GM18499 (cell line): ENCODE measurements around the gene LEMD1.
"Not testable (repeated sequence)": the region's sequence is repeated elsewhere in the genome, so short reads cannot be mapped to it uniquely, and the experiment has no call there.

ENCODE experiments used
- ATAC-seq: cut with Tn5 transposase; IDR thresholded peaks from one replicate; pipeline ENCODE4 v1.9.1; 2021; ENCODE audit warnings: moderate number of reproducible peaks; ENCODE audit not compliant: insufficient read depth, unreplicated experiment

LEMD1 gene

DNA sequence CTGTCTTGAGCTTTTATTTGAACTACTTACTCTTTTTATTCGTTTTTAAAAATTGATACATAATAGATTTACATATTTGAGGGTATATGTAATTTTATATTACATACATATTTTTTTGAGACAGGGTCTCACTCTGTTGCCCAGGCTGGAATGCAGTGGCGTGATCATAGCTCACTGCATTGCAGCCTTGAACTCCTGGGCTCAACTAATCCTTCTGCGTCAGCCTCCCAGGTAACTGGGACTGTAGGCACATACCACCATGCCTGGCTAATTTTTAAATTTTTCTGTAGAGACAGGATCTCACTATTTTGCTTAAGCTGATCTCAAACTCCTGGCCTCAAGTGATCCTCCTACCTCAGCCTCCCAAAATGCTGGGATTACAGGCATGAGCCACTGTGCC lies 38.9 kb downstream of the LEMD1 start:
- ATAC-seq: not testable (repeated sequence)

DNA sequence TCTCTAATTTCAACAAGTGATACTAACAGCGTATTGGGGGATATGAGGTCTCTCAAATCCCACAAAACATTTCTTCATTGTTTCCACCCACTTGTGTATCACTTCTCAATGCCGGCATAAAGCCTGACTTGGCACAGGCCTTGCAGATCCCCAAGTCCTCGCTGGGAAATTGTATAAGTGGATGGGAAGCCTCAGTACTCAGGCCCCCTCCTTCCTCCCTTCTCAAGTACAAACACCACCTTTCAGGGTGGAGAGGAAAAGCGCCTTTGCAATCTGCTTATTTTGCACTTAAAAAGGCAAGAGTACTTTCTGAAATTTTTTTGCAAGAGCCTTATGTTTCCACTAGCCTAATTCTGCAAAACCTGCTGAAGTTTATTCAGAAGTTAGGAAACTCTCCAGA lies 39.3 kb downstream of the LEMD1 start:
- ATAC-seq: no peak

DNA sequence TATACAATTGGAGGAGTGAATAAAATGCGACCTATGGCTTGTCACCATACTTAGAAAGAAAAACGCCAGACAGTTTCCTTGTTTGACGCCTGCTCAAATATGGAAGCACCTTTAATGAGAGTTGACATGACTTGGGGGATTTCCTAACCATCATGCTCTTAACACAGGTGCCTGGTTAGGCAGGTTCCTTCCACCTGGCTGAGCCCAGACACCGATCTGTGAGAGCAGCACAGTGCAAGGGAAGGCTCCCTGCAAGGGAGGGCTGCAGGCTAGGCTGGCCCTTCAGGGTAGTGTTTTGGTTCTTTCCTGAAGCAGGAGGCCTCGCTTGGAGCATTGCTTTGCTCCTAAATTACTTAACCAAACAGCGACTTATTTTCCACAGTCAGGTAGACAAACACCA lies 40.6 kb downstream of the LEMD1 start:
- ATAC-seq: no peak

DNA sequence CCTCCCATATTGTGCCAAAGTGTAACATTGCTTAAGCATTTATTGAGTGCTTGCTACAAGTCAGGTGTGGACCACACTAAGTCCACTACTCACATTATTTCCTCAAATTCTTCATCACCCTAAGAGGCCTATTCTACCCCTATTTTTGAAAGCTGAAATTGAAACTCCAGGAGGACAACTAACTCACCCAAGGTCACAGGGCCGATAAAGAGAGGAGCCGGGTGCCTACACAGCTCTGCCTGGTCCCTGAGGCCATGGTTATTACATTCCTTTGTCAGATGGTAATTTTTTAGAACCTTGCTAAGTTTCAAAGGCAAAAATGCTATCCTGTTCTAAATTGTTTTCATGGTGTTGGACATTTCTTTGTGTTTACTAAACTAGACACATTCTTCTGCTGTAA lies 41.0 kb downstream of the LEMD1 start:
- no peak for ATAC-seq

DNA sequence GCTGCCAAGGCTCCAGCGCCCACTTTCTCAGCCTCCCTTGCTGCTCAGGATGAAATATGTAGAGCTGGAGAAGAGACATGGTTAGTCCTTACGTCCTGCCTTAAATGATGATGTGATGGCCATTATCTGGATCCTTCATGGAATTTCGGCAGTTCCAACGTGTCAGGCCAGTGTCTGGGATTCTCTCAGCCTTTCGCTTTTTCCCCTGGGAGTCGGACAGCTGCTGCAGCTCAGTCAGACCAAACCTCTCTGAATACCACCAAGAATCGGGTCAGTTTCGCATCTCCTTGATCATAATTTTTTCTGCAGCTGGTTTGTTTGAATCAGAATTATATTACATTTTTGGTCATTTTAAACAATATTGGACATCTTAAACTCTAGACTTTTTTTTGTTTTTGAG lies 42.8 kb downstream of the LEMD1 start:
- no peak for ATAC-seq

DNA sequence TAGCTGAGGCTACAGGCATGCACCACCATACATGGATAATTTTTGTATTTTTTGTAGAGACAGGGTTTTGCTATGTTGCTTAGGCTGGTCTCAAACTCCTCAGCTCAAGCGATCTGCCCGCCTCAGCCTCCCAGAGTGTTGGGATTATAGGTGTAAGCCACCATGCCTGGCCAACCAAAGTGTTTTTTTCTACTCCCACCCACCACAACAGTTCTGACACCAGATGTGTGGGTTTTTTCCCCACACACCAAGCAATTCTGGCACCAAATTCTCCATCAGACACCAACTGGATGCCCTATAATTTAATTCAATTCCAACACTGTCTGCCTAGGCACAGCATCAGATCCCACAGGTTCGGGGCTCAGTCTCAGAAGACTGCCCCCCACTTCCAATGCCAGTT lies 44.5 kb downstream of the LEMD1 start:
- ATAC-seq: no peak

DNA sequence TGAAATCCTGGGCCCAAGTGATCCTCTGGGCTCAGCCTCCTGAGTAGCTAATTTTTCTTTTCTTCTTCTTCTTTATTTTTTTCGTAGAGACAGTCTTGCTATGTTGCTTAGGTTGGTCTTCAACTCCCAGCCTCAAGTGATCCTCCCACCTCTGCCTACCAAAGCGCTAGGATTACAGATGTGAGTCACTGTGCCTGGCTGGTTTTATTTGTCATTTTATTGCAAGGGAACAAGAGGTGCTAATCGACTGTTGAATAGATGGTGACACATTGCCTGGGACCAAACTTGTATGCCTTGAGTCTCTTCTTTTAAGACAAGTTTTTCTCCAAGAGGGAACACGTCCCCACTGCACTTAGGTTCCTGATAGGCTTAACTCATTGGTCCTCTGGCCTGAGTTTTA lies 45.1 kb downstream of the LEMD1 start:
- no peak for ATAC-seq

DNA sequence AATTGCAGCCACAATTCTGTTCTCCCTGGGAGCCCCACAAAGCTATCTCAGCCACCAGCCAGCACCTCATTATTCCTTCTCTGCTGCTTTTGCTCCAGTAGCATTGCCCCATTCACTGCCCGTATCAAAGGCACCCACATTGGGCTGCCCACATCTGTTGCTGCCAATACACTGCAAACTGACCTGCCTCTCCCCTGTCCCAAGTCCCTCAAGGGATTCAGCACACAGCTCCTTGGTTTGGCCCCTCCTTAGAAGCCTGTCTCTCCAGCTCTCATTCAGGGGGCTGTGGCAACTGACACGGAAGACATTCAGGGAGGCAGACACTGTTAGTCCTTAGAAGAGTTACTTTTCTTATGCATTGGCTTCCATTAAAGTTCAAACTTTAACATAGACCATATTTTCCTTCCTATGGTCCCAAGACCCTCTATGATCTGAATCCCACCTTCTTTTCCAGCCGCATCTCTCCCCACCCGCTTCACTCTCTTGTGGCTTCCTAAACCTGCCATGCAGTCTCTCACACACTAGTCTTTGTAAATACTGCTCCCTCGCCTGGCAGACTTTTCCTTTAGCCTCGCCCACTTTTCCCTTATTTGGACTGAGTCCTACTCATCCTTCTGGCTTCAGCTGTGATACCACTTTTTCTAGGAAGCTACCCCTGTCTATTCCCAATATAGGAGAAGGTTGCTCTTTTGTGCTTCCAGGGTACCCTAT lies 45.9 kb downstream of the LEMD1 start:
- no peak for ATAC-seq

DNA sequence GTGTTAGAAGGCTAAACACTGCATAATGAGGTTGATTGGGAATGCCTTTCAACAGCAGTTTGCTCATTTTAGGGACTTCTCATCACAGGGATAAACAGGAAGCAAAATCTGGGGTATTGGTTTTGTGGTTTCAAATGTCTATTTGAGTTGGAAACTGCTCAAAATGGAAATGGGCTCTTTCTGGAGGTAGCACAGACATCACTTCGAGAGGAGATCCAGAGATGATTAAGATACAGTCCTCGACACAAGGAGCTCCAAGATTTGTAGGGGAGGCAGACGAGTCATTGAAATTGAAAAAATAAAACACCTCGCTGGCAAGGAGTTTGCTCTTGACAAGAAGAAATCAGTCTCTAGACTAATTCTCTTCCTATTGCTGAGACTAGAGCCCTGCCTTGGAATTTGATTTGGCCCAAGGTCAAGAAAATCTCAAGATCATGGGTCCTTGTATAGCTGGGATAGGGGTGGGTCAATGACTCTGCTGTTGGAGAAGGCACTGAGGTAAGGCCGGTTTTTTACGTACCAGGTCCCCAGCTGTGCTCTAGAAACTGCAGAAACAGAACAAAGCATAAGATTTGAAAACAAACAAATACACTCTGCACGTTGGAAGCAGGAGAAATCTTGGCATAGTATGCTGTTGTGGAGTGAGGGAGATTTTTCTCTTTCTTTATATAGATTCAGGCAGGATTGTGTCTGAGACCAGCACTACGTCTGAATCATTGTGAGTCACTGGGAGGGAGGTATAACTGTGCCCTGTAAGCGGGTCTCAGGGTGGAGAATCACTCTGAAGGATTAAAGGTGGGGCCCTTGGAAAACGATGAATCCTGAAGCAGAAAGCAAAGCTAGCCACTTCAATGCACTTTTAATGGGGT lies 47.4 kb downstream of the LEMD1 start:
- no peak for ATAC-seq

DNA sequence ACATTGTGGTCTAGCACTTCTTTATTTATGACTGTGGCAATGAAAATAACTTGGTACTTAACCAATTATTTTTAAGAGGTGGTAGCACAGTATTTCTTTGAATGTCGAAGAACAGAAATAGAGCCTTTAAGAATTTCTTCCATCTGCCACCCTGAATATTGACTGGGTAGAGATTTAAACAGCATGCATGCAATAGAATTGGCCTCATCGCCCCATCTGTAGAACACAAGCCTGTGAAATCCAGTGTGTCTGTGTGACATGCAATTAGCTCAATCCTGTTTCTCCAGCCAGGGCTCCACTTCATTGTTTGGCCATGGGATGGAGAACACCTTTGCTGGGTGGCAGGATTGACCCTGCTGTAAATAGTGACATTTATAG lies 48.1 kb downstream of the LEMD1 start:
- ATAC-seq: no peak

DNA sequence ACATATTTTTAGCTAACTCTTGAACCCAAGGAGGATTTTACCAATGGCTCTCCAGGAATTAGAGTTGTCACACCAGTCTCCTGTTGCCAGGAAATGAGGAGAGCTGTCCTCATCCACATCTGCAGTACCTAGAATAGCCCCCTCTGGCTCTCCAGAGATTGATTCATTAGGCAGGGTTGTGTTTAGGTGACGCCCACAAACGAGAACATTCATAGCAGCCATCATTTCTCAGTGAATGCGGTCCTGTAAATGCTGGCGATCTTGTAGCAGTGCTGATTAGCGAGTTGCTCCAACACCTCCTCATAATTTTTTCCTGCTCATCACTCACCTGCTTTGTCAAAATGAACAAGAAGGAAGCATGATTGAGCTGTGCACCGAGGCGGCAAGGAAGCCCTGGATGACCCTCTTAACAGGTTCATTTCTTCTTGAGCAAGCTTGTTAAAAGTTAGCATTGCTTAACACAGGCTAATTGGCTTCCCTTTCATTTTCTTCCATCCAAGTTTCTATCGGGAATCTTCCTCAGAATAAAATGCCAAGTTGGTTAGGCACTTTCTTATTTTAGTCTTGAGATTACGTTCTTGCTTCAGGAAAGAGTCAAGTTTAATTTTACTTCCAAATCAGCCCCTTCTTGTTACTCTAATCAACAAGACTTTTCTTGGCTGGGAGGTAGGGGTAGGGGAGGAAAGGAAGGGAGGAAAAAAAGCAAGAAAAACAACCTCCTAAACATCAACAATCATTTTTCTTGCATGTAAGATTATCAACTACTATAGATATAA lies 48.6 kb downstream of the LEMD1 start:
- ATAC-seq: no peak

DNA sequence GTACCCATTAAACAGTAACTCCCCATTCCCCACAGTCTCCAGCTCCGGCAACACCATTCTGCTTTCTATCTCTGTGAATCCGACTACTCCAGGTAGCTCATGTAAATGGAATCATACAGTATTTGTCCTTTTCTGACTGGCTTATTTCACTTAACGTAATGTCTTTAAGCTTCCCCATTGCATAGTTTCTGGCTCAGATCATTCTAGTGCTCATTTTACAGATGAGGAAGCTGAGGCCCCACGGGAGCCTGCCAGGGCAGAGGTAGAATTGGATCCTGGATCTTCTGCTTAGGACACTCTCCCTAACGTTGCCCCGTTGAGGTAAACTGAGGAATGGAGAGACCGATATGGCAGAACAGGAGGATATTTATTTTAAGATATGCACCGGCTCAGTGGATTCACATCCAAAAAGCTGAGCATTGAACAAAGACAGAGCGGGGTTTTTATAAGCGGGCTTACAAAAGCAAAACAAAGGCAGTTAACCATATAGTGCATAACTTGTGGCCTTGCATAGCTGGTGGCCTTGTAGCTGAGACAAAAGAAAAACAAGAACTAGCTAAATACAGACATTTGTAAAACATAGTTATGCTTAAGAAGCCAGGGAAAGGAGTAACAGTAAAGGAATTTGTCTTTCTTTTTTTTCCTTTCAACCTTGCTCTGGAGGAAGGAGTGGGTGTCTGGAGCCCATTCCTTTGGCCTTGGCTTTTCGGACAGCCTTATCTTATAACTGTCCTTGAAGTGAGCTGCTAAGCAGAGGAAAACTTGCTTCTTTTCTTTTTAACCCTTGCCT lies 49.8 kb downstream of the LEMD1 start:
- ATAC-seq: no peak

DNA sequence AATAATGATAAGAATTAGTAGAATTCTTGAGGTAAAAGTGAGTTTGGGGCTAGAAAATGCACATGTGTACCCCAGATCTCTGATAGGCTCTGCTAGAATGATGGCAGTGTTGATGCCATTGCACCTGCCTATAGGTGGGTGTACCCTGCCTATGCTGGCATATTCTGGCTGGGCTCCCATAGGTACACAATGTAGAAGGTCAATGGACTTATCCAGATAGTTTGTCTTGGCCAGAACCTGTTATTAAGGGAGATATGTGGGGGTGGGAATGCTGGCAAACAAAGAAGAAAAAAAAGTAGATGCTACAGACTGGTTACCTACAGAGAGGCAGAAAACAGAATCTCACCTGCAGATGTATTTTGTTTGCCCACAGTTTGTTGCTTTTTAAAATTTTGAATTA lies 51.1 kb downstream of the LEMD1 start:
- no peak for ATAC-seq

DNA sequence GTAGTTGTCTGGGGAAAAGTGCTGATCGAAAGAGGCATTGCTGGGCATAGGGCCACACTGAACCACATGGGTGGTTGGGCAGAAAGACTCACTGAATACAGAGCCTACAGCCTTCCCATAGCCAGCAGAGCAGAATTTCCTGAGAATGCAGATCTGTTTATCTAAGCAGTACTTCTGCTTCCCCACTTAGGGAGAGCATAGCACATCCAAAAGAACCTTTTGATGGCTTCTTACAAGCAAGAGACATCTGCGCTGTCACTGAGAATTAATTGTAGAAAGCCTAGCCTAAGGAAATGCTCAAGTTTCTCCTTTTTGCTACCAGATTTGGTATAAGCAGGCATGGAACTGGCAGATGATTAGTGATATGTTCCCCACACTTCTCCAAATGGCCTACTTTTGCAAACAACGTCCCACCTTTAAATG lies 52.1 kb downstream of the LEMD1 start:
- no peak for ATAC-seq

DNA sequence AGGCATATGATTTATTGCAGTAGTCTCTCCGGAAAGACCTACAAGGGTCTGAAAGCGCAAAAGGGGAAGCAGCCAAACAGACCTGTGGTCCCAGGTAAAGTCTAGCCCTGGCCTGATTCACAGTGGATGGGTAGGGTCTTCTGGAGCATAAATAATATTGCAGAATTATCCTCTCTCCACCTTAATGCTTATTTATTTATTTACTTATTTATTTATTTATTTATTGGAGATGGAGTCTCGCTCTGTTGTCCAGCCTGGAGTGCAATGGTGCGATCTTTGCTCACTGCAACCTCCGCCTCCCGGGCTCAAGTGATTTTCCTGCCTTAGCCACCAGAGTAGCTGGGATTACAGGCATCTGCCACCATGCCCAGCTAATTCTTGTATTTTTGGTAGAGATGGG lies 53.4 kb downstream of the LEMD1 start:
- ATAC-seq: no peak

DNA sequence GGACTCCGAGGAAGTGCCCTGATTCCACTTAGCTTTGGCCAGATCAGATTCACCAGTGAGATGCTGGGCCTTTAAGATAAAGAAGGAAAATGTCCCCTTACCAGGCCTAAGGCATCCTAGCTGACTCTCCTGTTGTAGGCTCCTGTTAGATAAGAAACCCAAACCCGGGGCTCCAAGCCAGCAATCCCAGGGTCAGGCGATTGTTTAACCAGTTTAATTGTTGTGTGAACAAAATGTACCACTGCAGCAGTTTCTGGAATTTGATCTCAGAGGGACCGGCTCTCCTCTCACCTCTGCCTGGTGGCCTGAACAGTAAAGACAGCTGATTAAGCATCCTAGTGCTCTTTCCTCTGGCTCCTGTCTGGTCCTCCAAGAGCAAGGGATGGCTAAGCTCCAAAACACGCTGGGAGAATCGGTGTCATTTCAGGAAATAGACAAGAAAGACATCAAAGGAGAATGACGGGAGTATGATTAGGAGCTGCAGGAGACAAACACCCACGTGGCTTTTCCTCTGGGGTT lies 55.9 kb downstream of the LEMD1 start:
- ATAC-seq: no peak

DNA sequence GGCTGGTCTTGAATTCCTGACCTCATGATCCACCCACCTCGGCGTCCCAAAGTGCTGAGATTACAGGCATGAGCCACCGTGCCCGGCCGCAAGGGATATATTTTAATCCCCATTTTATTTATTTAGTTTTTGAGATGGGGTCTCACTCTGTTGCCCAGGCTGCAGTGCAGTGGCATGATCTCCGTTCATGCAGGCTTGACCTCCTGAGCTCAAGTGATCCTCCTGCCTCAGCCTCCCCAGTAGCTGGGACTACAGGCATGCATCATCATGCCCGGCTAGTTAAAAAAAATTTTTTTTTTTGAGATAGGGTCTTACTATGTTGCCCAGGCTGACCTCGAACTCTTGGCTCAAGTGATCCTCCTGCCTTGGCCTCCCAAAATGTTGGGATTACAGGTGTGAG lies 56.8 kb downstream of the LEMD1 start:
- not testable (repeated sequence) for ATAC-seq

DNA sequence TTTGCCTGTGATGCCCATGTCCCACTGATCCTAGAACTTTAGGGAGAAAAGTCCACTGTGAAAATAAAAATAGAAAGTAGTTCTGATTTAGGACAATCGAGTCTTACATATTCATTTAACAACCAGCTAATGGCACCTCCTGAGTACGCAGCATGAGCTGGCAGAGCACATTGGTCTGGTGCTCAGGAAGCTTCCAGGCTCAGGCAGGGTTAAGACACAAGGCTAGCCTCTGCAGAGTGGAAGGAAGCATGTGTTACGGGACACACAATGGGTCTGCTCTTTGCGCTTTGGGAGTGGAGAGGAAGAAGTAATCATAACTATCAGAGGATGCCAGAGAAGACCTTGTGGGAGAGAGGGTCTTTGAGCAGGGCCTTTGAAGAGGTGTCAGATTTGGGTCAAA lies 61.0 kb downstream of the LEMD1 start:
- ATAC-seq: no peak

DNA sequence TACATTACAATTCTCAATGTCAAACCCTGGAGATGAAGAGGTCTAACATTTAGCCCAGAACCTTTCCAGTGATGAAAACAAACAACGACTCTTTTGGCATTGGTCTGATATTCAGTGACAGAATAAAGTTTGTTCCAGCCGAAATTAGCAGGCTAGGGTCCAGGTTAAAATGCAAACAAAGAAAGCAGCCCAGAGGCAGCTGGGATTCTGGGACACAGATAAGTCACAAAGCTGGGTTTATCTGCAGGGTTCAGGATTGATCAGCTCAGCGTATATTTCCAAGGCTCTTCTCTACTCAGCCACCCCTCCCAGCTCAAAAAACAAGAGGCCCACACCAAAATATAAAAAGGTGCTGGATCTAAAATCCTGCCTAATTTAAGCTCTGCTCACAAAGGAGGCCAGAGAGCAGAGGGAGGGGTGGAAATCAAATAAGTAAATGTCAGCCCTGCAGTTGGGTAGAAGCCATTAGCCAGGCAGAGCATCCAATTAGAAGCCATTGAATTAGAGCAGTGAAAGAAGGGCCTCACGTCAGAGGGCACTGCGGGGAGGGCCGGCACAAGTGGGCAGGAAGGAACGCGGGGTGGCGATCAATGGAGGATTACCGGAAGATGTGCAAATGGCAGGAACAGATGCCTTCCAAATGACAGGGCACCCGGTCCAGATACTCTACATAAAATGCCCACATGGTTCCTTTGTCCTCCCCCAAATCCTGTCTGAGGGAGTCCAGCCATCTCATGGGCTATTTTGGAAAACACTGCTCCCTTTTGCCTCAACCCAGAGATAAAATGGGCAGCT lies 61.9 kb downstream of the LEMD1 start:
- no peak for ATAC-seq
